HG03064 (cell line): ENCODE results near the gene DYTN.

Source experiments
- ATAC-seq: cut with Tn5 transposase; IDR thresholded peaks from one replicate; pipeline ENCODE4 v1.9.1; 2021; ENCODE audit warnings: low read depth; ENCODE audit not compliant: unreplicated experiment

Gene DYTN

DNA sequence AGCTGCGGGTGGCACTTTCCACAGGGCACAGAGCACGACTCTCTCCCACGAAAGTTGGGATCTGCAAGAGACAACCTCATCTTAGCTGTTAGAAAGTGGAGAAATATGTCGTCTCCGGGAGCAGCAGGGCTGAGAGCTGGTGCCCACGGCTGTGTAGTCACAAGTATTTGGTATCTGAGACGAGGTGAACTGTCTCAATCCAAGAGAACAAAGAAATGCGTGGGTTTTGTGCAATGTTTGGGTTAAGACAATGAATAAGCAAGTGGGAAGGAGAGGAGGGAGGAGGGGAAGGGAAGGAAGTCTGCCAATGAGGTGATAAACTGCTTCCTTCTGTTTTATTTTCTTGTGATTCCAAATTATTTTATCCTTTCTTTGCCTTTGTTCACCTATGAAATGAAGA, 18.0 kb downstream of the DYTN start:
- no peak for ATAC-seq

DNA sequence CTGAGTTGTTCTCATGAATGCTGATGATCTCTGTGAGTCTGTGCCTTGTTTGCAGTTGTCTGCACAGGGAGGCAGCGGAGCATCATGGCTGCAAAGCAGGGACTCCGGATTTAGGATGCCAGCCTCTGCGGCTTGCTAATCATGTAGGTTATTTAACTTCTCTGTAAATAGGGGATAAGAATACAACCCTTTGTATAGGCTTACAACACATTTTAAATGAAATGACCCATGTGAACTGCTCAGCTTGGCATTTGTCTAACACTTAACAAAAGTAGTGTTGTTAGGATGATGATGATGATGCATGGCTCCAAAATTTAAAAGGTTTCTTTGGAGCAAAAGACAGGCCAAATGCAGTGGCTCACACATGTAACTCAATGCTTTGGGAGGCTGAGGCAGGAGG, 19.4 kb downstream of the DYTN start:
- ATAC-seq, result no peak

DNA sequence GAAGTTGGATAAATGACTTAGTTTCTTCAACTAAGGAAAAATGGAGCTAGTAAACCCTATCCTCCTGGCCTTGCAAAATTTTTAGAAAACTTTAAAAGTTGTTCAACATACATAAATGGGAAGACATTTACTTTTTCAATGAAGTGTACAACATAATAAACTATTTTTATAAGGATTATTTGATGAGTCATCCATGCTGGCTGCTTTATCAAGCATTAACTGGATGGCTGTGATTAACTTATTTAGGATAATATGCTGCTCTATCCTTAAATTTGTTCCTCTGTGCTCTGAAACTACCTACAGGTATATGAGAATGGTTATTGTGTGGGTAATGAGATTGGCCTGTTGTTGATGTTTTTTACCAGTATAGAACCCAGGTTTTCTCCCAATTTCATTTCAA, 21.3 kb downstream of the DYTN start:
- ATAC-seq, result no peak

DNA sequence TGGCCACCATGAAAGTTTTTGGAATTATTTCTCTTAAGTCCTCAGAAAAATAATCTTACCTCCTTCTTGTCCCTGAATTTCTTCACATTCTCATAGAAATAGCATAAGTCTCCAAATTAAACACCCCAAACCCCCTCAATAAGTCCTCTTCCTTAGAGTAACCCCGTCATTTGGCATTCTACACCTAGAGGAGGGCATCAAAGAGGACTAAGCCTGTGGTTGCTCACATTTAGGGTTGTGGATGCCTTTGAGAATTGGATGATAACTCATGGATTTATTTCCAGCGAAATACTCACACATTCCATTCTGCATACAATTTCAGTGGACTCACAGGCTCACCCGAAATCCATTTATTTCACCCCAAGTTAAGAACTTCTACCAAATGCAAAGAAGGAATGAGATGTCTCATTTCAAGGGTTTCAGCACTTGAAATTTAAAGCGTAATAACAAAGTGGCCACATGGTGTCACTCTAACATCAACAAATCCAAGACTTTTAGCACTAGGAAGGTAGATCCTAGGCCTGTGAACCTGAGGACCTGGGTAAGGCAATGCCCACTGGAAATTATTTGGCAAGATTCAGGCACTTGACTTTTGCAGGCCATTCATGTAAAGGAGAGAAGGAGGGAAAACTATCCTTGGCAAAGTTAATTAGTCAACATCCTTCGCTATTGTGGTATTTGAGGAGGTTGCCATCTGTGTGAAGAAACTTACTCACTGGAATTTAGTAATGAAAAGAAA, 24.6 kb downstream of the DYTN start:
- no peak for ATAC-seq

DNA sequence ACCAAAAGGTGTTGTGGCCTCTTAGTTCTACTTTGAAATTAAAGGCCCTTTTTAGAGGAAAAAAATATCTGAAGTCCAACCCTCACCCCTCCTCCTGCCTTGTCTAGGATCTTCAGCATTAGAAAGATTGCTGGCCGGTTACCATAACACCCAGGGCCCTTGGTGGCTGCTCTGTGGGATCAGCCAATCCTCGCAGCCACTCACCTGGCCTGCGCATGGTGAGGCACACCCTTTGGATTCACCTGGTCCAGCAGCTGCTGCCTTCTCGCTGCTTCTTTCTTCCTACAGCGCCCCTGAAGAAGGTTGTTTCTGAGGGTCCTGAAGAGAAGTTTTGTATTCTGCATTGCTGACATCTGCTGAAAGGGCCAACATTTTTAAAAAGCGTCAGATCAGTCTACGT, 25.2 kb downstream of the DYTN start:
- no peak for ATAC-seq

DNA sequence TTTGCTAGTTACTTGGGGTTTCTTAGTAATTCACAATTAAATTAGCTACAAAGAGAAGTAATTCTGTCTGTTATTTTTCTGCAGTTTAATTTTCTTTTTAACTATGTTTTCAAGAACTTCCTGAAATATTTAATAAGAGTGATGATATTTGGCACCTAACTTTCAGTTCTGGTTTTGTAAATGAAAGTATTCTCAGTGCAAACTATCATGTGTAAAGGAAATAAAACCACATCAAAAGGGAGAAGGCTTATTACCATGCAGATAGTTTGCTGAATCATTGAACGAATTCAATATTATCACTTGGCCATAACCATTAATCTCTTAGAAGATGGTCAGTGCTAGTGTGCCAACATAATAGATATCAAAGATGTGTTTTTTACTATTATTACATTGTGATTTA, 29.2 kb downstream of the DYTN start:
- ATAC-seq, result no peak

DNA sequence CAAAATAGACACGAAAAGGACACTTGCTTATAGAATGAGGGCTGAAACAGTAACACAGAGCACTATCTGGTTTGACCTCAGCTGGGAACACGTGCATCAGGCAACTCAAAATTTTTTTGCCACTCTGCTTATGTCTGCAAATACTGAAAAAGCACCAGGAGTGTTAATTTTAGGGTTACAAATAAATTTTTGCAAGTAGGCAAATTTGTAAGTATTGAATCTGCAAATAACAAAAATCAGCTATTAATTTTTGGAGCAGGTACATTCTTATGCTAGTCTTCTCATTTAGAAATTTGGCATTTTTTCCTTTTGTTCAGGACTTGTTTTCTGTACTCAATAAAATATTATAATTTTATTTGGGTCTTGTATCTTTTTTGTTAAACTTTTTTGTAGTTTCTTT, 29.7 kb downstream of the DYTN start:
- ATAC-seq, result no peak

DNA sequence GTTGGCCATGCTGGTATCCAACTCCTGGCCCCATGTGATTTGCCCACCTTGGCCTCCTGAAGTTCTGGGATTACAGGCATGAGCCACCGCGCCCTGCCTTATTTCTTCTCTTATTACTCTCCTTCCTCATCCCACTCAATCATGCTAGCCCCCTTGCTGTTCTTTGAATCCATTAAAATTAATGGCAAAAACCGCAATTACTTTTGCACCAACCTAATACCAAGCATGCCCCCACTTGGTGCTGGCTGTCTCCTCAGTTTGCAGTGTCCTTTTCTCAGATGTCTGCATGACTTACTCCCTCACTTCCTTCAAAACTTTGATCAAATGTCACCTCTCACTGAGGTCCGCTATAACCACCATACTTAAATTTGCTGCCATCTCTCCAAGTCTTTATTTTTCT, 34.6 kb downstream of the DYTN start:
- ATAC-seq, result no peak

DNA sequence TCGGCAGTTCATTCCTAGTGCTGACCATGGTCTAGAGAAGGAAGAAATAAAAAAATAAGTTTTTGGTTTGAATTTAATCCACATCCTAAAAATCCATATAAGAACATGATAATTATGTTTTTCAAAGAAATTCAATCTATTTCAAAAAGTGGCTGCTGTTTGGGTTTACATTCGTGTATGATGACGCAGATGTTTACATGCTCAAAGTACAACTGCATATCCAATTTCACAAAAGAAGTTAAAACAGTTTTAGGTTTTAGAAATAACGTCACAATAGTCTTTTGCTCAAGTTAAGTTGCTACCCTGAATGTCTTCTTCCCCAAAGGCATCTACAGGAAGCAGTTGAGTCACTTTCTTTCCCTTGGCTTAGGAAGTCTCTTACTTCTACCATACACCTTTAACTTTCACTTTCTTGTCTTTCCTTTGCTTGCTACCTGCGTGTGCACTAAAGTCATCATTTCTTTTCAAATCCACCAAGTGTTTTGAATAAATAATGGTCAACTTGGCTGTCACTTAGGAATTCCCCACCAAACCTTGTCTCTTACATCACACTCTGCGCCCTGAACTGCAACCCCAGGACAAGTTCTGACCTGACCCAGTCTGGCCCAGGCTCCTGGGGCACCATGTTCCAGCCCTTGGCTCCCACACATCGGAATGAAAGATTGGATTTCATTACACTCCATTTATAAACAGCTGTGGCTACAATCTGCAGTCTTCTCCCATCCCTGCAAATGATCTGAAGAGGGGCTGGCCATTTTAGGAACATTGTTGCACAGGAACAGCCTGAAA, 47.5 kb downstream of the DYTN start:
- ATAC-seq, result no peak

DNA sequence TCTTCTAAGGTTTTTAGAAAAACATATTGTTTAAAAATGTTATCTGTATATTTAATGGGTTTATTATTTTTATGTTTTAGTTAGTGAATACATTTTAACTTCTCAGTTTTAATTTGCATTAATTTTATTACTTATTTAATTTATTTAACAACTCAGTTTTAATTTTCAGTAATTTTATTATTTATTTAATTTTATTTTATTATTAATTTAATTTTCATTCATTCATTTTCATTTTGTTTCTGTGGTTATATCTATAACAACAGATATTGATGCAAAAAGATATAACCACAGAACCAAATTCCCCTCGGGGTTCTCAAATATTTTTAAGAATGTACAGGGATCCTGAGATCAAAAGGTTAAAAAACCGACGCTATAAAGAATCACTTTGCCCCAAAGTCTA, 52.9 kb downstream of the DYTN start:
- ATAC-seq, result no peak

DNA sequence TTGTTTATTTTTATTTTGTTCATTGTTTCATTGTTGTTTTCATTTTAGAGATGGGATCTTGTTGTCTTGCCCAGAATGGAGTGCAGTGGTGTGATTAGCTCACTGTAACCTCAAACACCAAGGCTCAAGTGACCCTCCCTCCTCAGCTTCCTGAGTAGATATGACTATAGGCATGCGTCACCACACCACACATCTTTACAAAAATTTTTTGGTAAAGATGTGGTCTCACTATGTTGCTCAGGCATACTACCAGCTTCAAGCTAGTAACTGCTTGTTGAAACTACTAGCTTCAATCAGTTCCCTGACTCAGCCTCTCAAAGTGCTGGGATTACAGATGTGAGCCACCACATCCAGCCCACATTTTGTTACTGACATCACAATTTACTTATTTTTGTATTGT, 61.1 kb downstream of the DYTN start:
- ATAC-seq, result no peak

DNA sequence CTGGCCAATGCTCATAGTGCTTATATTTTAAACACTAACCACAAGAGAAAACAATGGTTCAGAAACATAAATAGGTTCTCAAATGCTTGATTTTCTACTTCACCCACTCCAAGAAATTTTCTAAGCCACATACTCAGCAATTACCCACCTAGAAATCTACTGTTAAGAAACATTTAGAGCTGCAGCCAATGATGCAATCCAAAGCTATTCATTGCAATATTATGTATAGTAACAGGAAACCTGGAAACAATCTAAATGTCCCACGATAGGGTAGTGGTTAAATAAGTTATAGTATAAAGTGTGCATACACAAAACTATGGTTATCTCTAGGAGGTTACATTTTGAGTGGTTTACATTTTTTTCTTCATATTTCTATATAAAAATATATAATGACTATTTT, 70.2 kb downstream of the DYTN start:
- ATAC-seq, result no peak

DNA sequence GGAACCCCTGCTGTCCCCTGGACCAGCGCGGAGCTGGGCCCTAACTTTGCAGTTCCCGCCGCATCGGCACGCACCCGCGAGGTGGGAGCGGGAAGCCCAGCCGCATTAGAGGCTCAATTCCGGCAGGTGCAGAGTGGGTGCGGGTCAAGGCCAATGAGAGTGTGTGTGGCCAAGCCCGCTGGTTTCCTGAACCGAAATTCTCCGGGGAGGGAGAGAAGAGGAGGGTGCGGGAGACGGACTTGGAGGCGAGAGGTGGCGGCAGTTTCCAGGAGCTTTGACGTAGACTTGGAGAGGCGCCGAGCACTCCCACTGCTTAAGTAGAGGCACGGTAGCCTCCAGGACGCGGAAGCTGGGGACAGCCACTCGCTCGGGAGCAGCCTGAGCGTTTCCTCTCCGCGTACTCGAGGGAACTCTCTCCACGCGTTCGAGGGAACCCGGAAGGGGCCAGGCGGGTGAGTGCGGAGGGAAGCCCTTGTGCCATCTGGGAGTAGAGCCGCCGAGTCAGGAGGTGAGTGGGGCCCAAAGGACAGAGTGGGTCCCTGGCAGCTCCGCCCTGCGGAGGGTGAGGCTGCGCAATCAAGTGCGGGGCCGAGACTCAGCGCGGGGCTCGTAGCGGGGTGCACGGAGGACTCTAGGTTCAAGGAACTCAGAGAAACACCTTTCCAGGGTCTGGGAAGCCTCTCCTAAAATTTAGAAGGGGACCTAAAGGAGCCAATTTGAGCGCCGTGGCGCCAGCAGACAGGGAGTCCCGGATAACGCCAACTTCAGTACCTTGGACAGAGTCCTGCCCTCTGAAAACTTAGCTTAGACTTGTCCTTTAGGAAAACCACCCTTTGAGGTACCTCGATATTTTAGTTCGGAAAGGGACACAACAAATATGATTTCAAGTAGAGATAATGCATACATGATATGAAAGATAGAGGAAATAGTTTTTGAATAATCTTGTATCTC, 75.8 kb downstream of the DYTN start, which contains the start of gene FAM237A:
Gene FAM237A (plus strand): TSS at position 413 of the 951 bp plus-strand sequence. CDS start 1,750 bp downstream, outside the sequence.
- no peak for ATAC-seq

DNA sequence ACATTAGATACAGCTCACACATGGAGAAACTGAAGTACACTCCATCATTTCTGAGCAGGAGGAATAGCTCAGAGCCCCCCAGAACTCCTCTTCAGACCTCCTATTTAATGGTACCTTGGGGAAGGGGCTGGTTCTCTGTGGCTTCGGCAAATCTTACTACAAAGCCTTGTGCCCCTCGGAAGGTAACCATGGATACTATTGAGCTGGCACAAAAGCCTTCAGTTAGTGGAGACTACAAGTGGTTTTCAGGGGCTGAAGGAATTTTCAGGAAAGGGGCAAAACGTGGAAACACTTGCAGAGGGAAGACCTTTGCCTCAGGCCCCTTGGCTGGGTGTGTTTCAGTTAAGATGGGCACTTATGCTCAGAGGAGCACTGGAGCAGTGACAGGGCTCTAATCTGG, 77.0 kb downstream of the DYTN start:
- ATAC-seq, result no peak

DNA sequence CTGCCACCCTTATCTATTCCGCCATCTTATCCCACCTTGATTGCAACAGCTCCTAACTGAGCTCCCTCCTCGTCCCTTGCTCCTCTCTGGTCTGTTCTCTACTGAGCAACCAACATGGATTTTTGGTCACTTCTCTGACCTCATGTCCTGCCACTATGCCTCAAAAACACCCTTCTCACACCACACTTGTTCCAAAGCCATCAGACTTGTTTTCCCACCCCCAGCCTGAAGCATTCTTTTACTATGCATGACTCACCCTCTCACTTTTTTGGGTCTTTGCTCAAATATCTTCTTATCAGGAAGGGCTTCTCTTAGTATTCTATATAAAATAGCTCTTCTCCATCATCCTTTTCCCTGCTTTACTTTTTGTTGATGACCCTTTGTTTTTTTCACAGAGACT, 78.6 kb downstream of the DYTN start:
- ATAC-seq, result no peak

DNA sequence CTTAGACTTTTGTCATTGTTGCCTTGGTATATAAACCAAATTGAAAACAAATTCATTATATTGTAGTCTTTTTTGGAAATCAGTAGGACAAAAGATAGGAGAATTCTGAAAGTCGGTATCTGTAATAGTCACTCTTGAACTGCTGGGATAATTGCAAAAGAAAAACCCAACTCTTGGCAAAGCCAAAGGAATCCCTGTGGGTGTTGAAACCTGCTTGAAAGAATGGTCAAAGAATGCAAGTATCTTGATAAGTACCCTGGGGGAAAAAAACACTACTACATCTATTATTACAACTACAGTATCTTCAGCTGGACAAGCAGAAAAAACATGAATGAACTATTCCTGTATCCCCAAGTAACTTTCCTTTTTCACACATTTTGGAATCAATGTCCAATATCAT, 83.2 kb downstream of the DYTN start:
- no peak for ATAC-seq

DNA sequence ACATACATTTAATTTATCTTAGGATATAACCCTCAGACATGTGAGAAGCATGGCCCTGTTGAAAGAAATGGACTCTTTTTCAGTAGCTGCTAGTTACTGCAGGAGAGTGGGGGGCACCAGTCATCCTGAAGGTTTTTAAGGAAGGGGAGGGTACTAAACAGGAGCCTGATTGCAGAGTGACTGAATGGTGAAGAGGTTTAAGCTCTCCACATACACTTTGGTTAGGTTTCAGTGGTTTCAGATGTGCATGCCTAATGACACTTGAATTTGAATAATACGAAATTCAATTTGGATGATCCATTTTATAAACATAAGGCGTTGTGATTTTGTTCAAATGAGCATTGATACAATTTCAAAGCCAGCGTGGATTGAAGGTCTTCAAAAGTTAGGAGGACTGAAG, 86.9 kb downstream of the DYTN start:
- no peak for ATAC-seq

DNA sequence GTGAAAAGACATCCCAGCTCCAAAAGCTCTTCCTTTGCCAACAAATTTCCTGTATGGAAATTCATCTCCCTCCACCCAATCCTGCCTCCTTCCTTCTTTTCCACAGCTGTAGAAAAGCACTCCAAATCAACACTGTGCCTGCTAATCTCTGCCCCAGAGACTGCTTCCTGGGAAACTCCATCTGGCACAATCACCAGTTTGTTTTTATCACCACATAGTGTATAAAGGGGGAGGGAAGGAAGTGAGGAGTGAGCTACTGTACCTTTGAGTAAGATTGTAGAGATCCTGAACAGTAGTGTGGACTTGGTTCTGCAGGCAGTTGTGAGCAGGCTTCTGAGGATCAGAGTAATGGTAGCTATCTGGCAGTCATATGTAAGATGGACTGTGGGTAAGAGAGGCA, 90.6 kb downstream of the DYTN start:
- no peak for ATAC-seq

DNA sequence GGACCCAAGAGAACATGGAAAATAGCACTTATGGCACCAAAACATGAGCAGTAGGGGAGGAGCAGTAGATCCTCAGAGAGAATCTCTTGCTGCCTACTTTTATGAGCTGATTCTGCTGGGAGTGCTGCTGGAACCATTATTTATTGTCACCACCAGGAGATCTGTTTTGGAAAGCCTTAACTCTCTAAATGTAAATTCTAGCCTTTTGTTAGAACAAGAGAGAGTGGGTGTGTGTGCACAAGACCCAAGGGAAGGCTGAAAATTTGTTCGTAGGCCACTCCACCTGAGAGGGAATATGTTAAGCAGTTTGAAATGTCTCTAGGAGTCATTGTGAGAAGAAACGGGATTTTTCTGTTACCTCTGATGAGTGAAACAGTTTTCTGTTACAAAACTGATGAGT, 92.1 kb downstream of the DYTN start:
- no peak for ATAC-seq

DNA sequence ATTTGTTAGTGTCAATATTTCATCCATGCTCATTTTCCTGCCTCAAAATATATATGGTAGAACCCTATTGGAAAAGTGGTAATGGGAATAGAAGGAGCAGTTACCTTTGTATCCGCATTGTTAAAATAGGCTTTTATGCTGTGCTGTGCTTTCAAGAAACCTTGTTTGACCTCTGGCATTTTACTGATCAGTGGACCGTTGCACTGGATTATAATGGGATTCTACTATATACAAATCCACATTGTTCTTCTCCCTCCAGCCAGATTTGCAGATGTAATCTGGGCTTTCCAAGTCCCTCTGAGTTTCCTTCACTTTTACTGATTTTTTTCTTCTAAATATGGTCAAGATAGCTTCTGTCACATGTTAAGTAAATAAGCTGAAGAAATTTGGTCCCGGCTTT, 99.2 kb downstream of the DYTN start:
- ATAC-seq, result no peak

DNA sequence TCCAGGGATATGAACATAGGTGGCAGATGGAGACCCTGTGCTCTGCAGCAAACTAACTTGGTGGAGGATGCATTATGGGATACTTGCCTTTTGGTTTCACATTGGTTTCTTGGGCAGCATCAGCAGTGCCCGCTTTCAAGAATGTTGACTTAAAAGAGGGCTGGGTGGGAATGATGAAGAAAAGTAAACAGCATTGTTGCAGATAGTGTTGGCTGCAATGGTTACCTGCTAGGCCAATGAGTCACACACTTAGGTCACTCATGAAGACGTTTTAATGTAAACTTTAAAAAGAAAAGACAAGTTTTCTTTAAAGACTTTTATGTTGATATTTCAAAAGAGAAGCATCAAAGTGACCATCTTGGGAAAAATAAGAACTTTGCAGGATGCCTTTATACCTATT, 102.0 kb downstream of the DYTN start:
- ATAC-seq, result no peak
